Measurements from ENCODE around the gene PPP1R37.

The PPP1R37 gene

GRCh38 chr19:45138303-45138751 lies 45.3 kb downstream of the PPP1R37 start:
- DNase-seq: no peak

- DNase-seq: no peak
Observed at GRCh38 chr19:45139286-45140143, 46.5 kb downstream of the PPP1R37 start.

DNA sequence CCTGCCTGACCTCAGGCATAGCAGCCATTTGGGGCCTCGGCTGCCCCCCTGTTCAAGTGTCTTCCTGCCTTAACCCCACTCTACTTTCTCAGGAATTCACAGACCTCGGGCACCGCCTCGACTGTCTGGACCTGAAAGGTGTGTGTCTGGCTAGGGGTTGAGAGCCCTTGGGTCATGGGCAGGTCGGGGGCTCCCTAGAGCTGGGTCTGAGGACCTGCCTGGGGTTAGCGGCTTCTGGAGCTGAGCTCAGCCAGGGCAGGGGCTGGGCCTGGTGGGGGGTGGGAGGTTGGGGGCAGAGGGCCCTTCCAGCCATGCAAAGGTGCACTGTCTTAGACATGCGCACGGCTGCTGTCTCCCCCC lies 47.1 kb downstream of the PPP1R37 start:
- no peak for DNase-seq

DNA sequence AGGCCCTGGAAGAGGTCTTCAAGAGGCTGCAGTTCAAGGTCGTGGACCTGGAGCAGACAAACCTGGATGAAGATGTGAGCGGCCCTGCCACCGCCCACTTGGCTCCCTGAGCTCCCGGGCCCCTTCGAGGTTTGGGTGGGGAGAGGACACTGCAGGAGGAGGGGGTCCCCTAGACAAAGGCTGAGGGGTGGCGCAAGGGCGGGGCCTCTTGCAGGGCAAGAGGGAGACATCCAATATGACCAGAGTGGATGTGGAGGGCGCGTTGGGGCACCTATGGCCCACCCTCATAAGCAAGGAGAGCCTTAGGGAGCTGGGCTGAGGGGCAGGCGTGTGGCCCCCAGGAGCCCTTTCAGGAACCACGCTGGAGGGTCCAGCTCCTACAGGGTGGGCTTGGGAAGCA lies 47.6 kb downstream of the PPP1R37 start:
- no peak for DNase-seq

DNA sequence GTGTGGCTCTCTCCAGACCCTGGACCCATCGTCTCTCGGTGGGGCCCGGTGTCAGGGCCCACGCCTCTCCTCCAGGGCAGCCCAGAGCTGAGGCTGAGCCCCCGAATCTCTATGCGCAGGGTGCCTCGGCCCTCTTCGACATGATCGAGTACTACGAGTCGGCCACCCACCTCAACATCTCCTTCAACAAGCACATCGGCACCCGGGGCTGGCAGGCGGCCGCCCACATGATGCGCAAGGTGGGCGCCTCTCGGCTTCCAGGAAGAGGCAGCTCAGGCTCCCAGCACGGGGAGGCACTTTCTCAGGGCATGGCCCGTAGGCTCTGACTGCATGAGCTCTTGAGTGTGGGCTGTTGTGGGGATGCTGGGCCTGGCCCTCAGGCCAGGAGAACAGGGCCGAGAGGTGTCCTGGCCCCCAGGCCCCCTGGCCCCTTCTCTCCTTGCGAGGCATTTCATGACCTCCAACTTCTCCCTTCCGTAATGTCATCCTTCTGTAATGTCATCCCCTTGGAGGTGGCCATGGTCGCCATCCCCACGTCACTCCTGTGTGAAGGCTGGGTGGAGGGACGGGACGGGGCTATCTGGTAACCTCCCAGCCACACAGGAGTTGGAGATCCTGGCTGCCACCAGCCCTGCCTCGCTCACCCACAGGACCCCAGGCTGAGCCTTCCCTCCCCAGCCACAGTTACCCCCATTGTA lies 48.4 kb downstream of the PPP1R37 start:
- DNase-seq: no peak

- no peak for DNase-seq
Observed at GRCh38 chr19:45142016-45142725, 49.2 kb downstream of the PPP1R37 start.

GRCh38 chr19:45142726-45143110 lies 49.7 kb downstream of the PPP1R37 start:
- no peak for DNase-seq

DNA sequence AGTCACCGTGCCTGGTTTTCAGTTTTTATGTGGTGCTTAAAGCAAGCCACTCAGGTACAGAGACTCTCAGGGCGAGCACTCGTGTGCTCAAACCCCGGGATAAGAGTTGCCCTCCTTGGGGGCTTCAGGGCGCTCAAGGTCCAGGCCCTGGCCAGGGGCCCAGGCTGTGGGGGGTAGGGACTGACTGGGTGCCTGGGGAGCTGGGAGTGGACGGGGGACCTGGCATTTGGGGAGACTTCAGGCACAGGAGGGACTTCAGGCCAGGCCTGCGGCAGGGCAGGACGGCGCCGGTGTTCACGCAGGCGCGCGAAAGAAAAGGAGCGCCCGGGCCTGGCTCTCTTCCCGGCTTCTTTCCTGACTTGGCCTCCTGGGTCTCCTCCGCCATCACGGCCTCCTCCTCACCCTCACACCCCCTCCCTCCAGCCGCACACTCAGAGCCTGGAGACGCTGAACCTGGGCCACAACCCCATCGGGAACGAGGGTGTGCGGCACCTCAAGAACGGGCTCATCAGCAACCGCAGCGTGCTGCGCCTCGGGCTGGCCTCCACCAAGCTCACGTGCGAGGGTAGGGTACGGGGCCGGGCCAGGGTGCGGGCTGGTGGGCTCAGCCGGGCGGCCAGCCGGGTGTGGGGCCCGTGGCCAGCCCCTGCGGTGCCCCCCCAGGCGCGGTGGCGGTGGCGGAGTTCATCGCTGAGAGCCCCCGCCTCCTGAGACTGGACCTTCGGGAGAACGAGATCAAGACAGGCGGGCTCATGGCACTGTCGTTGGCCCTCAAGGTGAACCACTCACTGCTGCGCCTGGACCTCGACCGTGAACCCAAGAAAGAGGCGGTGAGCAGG lies 51.7 kb downstream of the PPP1R37 start:
- no peak for DNase-seq

GRCh38 chr19:45145270-45146189 lies 52.6 kb downstream of the PPP1R37 start:
- no peak for DNase-seq

DNA sequence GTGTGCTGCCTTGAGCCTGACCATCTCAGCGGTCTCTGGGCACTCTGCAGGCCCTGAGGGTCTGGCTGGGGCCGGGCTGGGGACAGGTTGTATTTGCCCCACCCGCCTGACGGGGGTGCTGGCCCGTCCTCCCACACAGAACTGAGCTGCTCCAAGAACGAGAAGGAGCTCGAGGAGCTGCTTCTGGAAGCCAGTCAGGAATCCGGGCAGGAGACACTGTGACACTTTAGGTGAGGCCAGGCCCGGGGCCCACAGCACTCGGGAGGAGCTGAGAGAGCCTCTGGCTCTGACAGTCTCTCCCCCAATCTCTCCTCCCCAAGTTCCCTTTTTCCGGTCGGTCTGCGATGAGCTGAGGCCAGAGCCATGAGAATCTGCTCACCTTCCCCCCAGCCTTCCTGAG lies 53.3 kb downstream of the PPP1R37 start:
- DNase-seq: no peak

DNA sequence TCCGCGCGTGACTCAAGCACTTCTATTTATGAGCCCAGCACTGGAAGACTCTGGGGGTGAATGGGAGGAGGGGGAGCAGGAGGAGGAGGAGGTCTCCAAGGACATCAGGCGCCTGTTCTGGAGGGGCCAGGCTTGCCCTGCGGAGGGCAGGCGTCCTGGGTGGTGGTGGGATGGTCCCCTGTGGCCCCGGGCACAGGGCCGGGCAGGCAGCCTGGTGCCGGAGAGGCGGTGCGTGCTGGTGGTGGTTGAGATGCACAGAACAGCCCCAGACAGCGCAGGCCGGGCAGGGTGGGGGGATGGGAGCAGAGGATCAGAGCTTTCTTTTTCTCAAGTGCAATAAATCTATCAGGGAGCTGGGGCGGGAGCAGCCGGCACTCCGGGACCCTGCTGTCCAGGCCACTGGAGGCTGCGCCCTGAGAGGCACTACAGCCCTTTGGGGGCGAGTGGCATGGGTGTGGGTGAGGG lies 53.8 kb downstream of the PPP1R37 start:
- DNase-seq: no peak

DNA sequence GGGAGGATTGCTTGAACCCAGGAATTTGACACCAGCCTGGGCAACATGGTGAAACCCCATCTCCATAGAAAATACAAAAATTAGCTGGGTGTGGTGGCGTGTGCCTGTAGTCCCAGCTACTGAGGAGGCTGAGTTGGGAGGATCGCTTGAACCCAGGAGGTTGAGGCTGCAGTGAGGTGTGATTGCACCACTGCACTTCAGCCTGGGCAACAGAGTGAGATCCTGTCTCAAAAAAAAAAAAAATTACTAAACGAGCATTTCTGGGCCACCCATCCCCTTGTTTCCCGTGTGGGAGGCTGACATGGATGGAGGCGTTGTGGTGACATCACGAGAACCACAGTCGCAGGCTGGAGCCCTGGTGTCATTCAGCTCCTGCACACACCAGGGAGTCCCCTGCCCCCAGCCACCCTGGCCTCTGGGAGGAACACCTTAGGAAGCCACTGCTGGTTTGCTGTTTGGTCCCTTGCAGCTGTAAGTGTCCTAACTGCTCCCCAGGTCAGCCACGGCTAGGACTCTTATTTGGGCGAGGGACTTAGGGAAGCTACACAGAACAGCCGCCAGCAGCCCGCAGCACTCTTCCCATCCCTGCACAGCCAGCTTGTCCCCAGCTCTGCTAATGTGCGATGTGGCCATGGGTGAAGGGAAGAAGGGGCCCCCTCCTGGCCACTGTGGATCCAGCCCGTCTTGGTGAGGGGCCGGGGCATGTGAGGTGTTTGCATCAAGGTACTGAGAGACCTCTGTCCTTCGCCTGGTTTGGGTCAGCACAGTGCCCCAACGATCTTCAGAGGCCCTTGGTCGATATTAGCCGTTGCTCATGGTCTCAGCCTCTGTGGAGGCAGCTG lies 55.1 kb downstream of the PPP1R37 start:
- no peak for DNase-seq

DNA sequence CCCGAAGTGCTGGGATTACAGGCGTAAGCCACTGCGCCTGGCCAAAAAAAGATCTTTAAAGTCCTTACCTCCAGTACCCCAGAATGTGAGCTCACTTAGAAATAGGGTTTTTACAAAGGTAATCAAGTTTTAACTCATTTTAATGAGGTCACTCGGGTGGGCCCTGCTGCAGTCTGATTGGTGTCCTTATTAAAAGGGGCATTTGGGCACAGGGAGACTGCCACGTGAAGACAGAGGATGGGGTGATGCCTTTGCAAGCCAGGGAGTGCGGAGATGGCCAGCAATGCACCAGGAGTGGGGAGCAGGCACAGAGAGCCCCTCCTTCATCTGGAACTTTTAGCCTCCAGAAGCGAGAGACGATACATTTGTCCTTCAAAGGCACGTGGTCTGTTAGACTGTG lies 56.1 kb downstream of the PPP1R37 start:
- no peak for DNase-seq

- DNase-seq: no peak
Observed at GRCh38 chr19:45150180-45150579, 57.2 kb downstream of the PPP1R37 start.

- no peak for DNase-seq
Observed at GRCh38 chr19:45150751-45151281, 57.8 kb downstream of the PPP1R37 start.

GRCh38 chr19:45151320-45151719 lies 58.3 kb downstream of the PPP1R37 start:
- no peak for DNase-seq

- DNase-seq: no peak
Observed at GRCh38 chr19:45151821-45152503, 59.0 kb downstream of the PPP1R37 start.

- no peak for DNase-seq
Observed at GRCh38 chr19:45152504-45153338, 59.7 kb downstream of the PPP1R37 start.
